HS-27A (cell line): ENCODE results near the gene CDHR5.
"Not testable (repeated sequence)": the region's sequence is repeated elsewhere in the genome, so short reads cannot be mapped to it uniquely, and the experiment has no call there.

Experiments
- DNase-seq: peaks from one replicate; pipeline ENCODE4 v3.0.0-alpha.2; 2012; ENCODE audit warnings: low read depth, missing footprints

Gene CDHR5

GRCh38 chr11:586376-587316, 38.1 kb downstream of the CDHR5 start:
- no peak for DNase-seq

DNA sequence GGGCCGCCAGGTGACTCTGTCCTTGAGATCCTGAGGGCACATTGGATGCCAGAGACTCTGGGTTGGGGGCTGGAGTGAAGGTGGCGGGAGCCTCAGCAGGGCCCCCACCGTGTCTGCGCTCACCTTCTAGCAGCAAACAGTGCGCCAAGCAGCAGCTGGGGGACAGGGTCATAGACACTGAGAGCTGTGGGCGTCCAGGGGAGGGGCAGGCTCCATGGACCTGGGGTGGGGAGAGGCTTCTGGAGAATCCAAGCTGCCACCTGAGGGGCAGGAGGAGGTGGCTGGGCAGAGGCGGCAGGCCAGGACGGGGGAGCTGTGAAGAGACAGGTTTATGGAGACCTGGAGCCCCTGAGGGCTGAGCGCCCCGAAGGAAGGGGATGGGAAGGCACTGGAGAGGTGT, 40.5 kb downstream of the CDHR5 start:
- DNase-seq, result no peak

GRCh38 chr11:581752-582151, 43.0 kb downstream of the CDHR5 start:
- DNase-seq, result no peak

GRCh38 chr11:581342-581741, 43.4 kb downstream of the CDHR5 start:
- DNase-seq, result no peak

- no peak for DNase-seq
Observed at GRCh38 chr11:579830-580601, 44.7 kb downstream of the CDHR5 start.

DNA sequence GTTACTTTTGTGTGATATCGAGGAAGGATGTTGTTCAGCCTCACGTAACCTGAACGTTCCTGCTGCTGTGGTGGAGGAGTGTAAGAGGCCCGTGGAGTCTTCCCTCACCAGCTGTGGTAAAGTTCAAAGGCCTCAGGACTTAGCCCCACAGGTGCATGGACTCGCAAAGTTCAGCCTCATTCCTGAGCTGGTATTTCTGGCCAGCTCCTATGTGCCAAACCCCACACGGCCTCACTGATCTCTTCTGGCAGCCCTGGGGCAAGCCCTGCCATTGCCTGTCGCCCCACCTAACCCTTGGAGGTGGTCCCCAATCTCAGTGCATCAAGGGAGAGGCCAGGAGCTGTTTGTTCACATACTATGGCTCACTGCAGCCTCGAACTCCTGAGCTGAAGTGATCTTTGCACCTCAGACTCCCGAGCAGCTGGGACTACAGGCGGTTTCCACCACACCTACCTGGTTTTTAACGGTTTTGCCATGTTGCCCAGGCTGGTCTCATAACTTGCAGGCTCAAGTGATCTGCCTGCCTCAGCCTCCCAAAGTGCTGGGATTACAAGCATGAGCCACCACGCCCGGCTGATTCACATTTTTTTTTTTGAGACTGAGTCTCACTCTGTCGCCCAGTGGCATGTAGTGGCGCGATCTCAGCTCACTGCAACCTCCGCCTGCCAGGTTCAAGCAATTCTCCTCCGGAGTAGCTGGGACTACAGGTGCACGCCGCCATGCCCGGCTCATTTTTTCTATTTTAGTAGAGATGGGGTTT, 46.3 kb downstream of the CDHR5 start:
- DNase-seq, result no peak

- DNase-seq, result no peak
Observed at GRCh38 chr11:577611-577894, 47.2 kb downstream of the CDHR5 start.

GRCh38 chr11:576811-577610, 47.7 kb downstream of the CDHR5 start:
- DNase-seq, result no peak

- DNase-seq, result peak; percentile 83
Observed at GRCh38 chr11:575996-576768, 48.6 kb downstream of the CDHR5 start, which contains the start of gene PHRF1. TSS of gene PHRF1 (plus strand) at chr11:576470. CDS start at chr11:581513, 5,043 bp downstream.

- DNase-seq, result no peak
Observed at GRCh38 chr11:575313-575995, 49.3 kb downstream of the CDHR5 start.

DNA sequence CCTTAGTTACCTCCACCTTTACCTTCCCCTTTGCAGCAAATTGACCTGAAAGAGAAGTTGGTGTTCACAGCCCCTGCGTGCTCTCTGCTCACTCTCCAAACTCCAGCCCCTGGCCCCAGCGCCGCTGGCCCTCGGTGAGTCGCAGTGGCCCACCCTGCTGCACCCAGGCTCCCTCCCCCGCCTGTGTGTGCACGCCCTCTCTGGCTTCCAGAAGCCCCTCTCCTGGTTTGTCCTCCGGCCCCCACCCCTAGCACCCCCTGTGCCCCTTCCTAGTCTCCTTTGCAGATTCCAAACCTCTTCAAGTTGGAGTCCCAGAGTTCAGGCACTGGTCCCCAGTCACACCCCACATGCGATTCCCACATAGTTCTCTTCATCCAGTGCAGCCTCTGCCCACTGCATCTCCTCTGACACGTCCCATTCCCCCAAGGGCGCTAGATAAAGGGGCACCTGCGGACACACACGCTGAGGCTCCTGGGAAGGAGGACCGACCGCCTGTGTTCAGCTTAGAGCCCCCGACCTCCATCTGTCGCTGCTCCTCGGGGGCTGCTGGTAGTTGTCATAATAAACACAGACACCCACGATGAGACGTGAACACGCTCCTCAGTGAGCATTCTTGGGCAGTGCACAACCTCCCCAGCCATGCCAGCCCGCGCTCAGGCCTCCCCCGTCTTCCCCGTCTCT, 50.0 kb downstream of the CDHR5 start:
- DNase-seq, result no peak

DNA sequence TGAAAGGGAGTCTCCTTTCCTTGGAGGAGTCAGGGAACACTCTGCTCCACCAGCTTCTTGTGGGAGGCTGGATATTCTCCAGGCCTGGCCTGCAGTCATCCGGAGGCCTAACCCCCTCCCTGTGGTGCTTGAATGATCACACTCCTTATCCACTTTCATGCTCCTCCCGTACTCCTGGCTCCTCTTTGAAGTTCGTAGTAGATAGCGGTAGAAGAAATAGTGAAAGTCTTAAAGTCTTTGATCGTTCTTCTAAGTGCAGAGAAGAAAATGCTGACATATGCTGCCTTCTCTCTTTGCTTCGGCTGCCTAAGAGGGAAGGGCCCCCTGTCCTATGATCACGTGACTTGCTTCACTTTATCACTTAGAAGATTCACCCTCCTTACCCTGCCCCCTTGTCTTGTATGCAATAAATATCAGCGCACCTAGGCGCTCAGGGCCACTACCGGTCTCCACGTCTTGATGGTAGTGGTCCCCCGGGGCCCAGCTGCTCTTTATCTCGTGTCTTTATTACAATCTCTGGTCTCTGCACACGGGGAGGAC, 50.7 kb downstream of the CDHR5 start:
- DNase-seq, result not testable (repeated sequence)

- DNase-seq, result no peak
Observed at GRCh38 chr11:573146-573759, 51.5 kb downstream of the CDHR5 start.

- no peak for DNase-seq
Observed at GRCh38 chr11:571802-572185, 53.0 kb downstream of the CDHR5 start.

GRCh38 chr11:569158-569885, 55.4 kb downstream of the CDHR5 start:
- DNase-seq, result no peak

DNA sequence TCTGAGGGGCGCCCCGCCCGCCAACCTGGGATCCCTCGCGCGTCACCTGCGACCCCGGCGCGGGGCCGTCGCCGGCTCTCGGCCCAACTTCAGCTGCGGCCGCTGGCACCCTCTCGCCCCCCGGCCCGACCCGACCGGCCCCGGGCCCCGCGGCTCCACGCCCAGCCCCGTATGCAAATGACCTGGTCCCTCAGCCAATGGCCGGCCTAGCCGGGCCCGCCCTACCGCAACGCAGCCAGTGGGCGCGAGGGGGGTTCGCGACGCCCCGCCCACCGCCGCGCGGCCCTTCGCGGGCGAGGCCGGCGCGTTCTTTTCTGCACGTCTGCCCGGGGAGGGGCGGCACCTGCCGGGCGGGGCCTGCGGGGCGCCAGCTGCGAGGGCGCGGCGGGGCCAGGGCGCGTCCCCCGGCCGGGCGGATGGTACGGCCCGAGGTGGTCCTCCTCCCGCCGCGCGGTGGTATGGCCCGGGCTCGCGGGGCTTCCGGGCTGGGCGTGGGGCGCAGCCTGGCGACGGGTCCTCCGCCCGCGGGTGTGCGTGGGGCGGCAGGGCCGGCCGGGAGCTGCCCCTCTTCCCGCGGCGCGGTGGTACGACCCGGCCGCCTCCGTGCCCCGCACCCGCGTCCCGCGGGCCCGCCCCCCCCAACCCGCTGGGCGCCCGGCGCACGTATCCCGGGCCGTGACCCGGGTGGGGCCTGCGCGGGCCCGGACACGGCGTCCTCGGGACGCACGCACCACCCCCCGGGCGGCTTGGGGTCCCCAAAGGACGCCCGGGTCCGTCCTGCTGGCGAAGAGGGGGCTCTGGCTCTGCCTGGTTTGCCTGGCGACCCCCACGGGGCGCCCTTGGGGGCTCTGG, 56.2 kb downstream of the CDHR5 start:
- peak; percentile 70 for DNase-seq

DNA sequence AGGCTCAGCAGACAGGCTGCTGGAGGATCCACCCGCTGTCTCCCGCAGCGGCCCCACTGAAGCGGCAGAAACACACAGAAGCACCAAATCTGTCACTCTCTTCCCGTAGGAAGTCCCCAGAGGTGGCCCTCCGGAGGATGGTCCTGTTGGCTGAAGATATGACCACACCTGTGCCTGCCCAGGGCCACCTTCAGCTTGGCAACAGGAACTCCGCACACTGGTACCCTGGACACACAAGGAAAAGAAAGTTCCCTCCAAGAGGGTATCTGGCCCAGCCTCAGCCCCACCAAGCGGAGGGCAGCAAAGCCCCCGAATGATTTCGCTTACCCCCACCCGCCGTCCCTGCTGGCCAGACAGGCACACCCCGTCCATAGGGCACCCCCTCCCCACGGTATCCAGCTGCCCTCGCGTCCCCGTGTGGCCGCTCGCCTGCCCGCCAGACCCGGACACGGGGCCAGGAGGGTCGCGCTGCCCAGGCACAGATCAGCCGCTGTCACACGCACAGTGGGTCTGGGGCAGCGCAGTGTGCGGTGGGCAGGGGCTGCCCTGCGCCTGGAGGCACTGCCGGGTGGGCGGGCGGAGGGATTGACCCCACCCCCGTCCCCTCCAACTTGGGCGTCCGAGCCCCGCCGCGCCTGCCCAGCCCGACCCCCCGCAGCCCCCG, 57.0 kb downstream of the CDHR5 start:
- no peak for DNase-seq
